HG02610 (cell line): ENCODE data around the gene ATP6AP1.

Source experiments
- ATAC-seq: cut with Tn5 transposase; IDR thresholded peaks from one replicate; pipeline ENCODE4 v1.9.1; 2021; ENCODE audit warnings: mild to moderate bottlenecking, moderate library complexity; ENCODE audit not compliant: unreplicated experiment

Gene ATP6AP1

GRCh38 chrX:154486052-154486395 is 57.5 kb downstream of the ATP6AP1 start:
- no peak for ATAC-seq
